GM04503 (cell line): ENCODE measurements around the gene STRC.
A peak's percentile ranks its signal among the peaks of the same experiment; 100 is the strongest.
"Not testable (repeated sequence)": the region's sequence is repeated elsewhere in the genome, so short reads cannot be mapped to it uniquely, and the experiment has no call there.

Source experiments
- DNase-seq: peaks from one replicate; pipeline ENCODE4 v3.0.0-alpha.2; 2012; ENCODE audit warnings: low read depth

The STRC gene

GRCh38 chr15:43618700-43619099 is at the start of gene STRC:
Gene STRC (minus strand): TSS chr15:43618800. CDS start chr15:43618722, 78 bp downstream.
- DNase-seq: not testable (repeated sequence)

- DNase-seq: not testable (repeated sequence)
Observed at GRCh38 chr15:43666177-43666576, 47.6 kb upstream of the STRC start.

- DNase-seq: not testable (repeated sequence)
Observed at GRCh38 chr15:43663333-43663732, 44.7 kb upstream of the STRC start.

GRCh38 chr15:43662293-43662692 is 43.7 kb upstream of the STRC start:
- DNase-seq: not testable (repeated sequence)

GRCh38 chr15:43659727-43660126 is 41.1 kb upstream of the STRC start:
- DNase-seq: not testable (repeated sequence)

- not testable (repeated sequence) for DNase-seq
Observed at GRCh38 chr15:43649430-43649926, 30.9 kb upstream of the STRC start.

- DNase-seq: no peak
Observed at GRCh38 chr15:43648649-43649429, 30.2 kb upstream of the STRC start, which contains the start of gene CATSPER2. Gene CATSPER2 (minus strand): TSS chr15:43648844. CDS start chr15:43648061, 783 bp downstream.

- DNase-seq: not testable (repeated sequence)
Observed at GRCh38 chr15:43638464-43639204, 20.0 kb upstream of the STRC start.

GRCh38 chr15:43626937-43627336 is 8.3 kb upstream of the STRC start:
- DNase-seq: not testable (repeated sequence)

- peak; percentile 3 for DNase-seq
Observed at GRCh38 chr15:43625106-43625505, 6.5 kb upstream of the STRC start.

- DNase-seq: not testable (repeated sequence)
Observed at GRCh38 chr15:43622068-43622799, 3.6 kb upstream of the STRC start.

GRCh38 chr15:43617750-43618149 is 850 bp downstream of the STRC start:
- not testable (repeated sequence) for DNase-seq

- DNase-seq: not testable (repeated sequence)
Observed at GRCh38 chr15:43602233-43602632, 16.4 kb downstream of the STRC start.

- not testable (repeated sequence) for DNase-seq
Observed at GRCh38 chr15:43600200-43600599, 18.4 kb downstream of the STRC start.

GRCh38 chr15:43599131-43599530 is 19.5 kb downstream of the STRC start:
- DNase-seq: not testable (repeated sequence)

GRCh38 chr15:43593328-43594190 is 25.0 kb downstream of the STRC start, which contains the start of gene CKMT1B:
Gene CKMT1B (plus strand): TSS chr15:43594027. CDS start chr15:43594219, 192 bp downstream.
- not testable (repeated sequence) for DNase-seq

GRCh38 chr15:43592841-43593240 is 25.8 kb downstream of the STRC start:
- not testable (repeated sequence) for DNase-seq

GRCh38 chr15:43589778-43590466 is 28.7 kb downstream of the STRC start, which contains the start of gene PPIP5K1:
Gene PPIP5K1 (minus strand): TSS chr15:43590208. CDS start chr15:43584504, 5,704 bp downstream.
- not testable (repeated sequence) for DNase-seq

- DNase-seq: not testable (repeated sequence)
Observed at GRCh38 chr15:43574607-43575006, 44.0 kb downstream of the STRC start.

- not testable (repeated sequence) for DNase-seq
Observed at GRCh38 chr15:43566615-43567014, 52.0 kb downstream of the STRC start.
